ENCODE measurements around the gene NOPCHAP1.
"Not testable (repeated sequence)": the region's sequence is repeated elsewhere in the genome, so short reads cannot be mapped to it uniquely, and the experiment has no call there.

NOPCHAP1 gene

DNA sequence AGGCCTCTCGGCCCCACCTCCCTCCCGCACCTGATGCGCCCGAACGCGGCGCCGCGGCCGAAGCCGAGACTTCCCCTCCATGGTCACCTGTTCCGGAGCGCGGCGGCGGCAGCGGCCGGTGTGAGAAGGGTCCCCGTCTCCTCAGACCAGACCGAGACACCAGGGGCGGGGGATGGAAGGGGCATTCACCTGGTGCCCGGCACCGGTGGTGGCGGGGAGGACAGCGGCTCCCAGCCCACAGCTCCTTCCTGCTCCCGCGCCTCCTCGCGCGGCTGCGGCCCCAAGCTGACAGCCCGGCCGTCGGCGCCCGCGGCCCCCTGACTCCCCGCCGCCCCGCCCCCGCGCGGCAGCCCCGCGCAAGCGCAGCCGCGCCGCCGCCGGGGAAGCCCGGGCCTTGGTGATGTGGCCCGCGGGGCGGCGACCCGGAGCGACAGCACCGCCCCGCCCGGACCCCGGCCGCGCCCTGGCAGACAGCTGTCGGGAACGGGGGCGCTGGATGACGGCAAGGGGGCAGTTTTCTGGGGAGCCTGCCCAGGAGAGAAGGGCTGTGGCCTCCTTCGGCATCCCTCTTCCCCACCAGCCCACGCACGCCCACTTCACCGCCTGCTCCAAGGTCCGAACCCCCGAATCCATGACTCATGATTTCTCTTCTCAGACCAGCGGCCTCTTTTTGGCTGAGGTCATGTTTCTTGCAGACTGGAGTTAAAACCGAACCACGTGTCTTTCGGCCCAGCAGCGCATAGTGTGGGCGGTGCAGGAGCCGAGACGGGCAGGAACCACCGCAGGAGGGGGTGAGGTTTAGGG is 27.9 kb upstream of the NOPCHAP1 start, which contains the start of gene SLC41A2:
Gene SLC41A2, minus strand, starts transcription at position 290 of the 804 bp plus-strand sequence. CDS start 29,763 bp downstream, outside the sequence.
- Mint-ChIP-seq H3K4me1 (peaks cover 27% of the 10 kb centered on the region), H3K27ac (peak within 1 kb of the TSS; percentile 97), H3K4me3 (peak within 1 kb of the TSS; percentile 96), H3K27me3 (no peaks in the 10 kb centered on the region), H3K9me3 (no peaks in the 10 kb centered on the region), H3K36me3 (no peaks in the 10 kb centered on the region)
- ATAC-seq, result peak; percentile 94

DNA sequence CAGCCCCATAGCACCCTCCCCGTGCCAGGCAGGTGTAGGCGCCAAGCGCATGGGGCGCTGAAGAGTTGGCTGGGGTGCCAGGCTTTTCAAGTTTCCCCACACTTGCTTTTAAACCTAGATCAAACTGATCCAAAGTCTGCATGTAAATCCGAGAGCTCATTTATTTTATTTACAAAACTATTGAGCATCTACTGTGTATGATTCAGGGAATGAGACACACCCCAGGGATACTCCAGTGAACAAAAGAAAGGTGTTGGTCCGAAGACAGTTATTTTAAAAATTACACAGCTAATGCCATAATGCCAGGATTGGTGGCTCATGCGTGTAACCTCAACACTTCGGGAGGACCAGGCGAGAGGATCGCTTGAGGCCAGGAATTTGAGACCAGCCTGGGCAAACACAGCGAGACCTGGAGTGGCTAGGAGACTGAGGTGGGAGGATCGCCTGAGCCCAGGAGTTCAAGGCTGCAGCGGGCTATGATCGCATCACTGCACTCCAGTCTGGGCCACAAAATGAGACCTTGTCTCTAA is 27.2 kb upstream of the NOPCHAP1 start:
- H3K4me3 Mint-ChIP-seq, result peak overlapping the region; percentile 96
- no peaks in the 10 kb centered on the region for H3K9me3 Mint-ChIP-seq
- ATAC-seq, result no peak
- H3K36me3 Mint-ChIP-seq, result no peaks in the 10 kb centered on the region
- H3K27me3 Mint-ChIP-seq, result no peaks in the 10 kb centered on the region
- peaks cover 27% of the 10 kb centered on the region for H3K4me1 Mint-ChIP-seq
- peak overlapping the region; percentile 97 for H3K27ac Mint-ChIP-seq

DNA sequence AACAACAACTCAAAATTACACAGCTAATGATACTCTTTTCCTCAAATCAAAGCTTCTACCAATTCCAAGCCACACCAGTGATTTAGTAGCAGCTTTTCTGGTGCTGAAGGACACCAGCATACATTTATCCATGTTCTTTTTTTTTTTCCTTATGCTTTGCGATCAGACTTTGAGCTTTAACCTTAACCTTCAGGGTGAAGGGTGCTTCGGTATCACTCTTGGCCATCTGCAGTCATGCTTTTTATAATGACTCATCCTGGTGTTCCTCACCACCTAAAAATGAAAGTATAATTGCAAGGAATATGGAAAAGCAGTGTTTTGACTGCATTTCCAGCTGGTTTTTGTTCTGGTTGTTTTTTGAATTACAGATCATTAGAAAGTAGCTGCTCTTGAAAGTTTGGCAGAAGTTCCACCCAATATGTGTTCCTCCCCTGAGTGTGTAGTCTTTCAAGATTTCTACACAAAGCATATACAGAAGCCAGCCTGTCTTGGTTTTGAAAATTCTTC is 26.7 kb upstream of the NOPCHAP1 start:
- Mint-ChIP-seq H3K4me3 (peak overlapping the region; percentile 96), H3K9me3 (no peaks in the 10 kb centered on the region), H3K27ac (peak overlapping the region; percentile 97), H3K36me3 (no peaks in the 10 kb centered on the region), H3K27me3 (no peaks in the 10 kb centered on the region), H3K4me1 (peaks cover 27% of the 10 kb centered on the region)
- no peak for ATAC-seq

DNA sequence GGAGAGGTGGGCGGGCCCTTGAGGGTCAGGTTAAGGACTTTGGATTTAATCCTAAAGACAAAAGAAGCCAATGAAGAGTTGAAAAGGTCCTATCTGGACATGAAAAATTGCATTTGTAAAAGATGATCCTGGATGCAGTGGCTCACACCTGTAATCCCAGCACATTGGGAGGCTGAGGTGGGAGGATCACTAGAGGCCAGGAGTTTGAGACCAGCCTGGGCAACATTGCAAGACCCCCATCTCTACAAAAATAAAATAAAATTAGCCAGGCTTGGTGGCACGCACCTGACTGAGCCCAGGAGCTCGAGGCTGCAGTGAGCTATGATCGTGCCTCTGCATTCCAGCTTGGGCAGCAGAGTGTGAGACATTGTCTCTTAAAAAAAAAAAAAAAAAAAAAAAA is 25.7 kb upstream of the NOPCHAP1 start:
- H3K27me3 Mint-ChIP-seq, result no peaks in the 10 kb centered on the region
- H3K27ac Mint-ChIP-seq, result no peak overlapping the region
- no peak for ATAC-seq

DNA sequence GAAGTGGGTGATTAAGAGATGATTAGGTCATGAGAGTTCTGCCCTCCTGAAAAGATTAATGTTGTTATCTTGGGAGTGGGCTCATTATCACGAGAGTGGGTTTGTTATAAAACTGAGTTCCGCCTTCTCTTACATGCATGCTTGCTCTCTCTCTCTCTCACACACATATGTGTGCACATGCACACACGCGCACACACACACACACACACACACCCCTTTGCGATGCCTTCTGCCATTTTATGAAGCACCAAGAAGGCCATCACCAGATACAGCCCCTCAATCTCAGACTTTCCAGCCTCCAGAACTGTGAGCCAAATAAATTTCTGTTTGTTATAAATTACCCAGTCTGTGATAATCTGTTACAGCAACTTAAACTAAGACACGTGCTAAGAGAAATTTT is 22.4 kb upstream of the NOPCHAP1 start:
- Mint-ChIP-seq H3K36me3 (no peaks in the 10 kb centered on the region), H3K4me3 (no peak overlapping the region), H3K4me1 (peaks cover 36% of the 10 kb centered on the region), H3K27ac (no peak overlapping the region), H3K27me3 (no peaks in the 10 kb centered on the region), H3K9me3 (no peaks in the 10 kb centered on the region)
- ATAC-seq, result no peak

More for the DNA sequence above, 25.7 kb upstream of the NOPCHAP1 start:
- Mint-ChIP-seq H3K4me1 (peaks cover 27% of the 10 kb centered on the region), H3K36me3 (no peaks in the 10 kb centered on the region), H3K4me3 (no peak overlapping the region), H3K9me3 (no peaks in the 10 kb centered on the region)

DNA sequence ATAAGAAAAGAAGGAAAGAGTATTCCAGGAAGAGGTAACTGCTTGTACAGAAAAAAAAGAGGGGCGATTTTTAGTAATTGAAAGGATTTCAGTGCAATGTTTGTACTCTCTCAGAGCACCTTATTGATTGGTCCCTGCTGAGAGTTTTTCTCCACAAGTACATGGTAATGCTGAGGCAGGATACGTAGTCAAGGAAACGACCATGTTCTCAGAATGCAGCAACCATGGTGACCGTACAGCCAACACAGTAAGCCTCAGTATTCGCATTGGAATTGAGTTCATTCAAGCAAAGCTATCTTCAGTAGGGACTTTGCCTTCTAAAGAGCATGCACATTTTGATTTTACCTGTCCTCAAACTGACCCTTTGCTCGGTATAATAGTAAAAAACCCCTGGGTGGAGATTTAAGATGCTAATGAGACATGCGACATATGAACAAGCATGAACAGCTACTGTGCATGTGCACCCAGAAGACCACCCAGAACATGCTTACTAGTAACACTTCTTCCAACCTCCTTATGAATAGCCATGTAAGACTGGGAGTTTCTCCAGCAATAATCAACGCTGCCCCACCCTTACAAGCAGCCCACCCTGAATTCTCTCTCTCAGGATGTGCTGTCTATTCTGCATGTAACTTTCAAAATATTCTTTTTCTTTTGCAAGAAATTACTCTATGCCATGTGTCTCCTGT is 21.8 kb upstream of the NOPCHAP1 start:
- Mint-ChIP-seq H3K4me3 (no peak overlapping the region), H3K27ac (no peak overlapping the region), H3K36me3 (no peaks in the 10 kb centered on the region), H3K4me1 (peaks cover 36% of the 10 kb centered on the region), H3K9me3 (no peaks in the 10 kb centered on the region), H3K27me3 (no peaks in the 10 kb centered on the region)
- no peak for ATAC-seq

DNA sequence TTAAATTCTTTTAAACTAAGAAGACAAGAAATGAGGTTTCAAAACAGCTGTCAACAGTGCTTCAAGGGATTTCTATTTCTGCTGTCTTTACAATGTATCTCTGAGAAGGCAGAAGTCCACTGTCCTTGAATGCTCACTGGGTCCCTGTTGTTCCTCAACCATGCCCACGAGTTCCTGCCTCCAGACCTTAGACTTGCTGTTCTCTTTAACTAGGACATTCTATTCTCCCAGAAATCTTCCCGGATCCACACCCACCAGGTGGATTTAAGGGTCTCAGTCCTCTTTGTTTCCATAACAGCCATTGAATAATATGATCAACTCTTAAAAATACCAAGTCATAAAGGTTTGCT is 21.3 kb upstream of the NOPCHAP1 start:
- H3K4me1 Mint-ChIP-seq, result peaks cover 35% of the 10 kb centered on the region
- no peak for ATAC-seq
- no peak overlapping the region for H3K27ac Mint-ChIP-seq
- no peak overlapping the region for H3K4me3 Mint-ChIP-seq
- H3K36me3 Mint-ChIP-seq, result no peaks in the 10 kb centered on the region
- no peaks in the 10 kb centered on the region for H3K9me3 Mint-ChIP-seq
- H3K27me3 Mint-ChIP-seq, result no peaks in the 10 kb centered on the region

DNA sequence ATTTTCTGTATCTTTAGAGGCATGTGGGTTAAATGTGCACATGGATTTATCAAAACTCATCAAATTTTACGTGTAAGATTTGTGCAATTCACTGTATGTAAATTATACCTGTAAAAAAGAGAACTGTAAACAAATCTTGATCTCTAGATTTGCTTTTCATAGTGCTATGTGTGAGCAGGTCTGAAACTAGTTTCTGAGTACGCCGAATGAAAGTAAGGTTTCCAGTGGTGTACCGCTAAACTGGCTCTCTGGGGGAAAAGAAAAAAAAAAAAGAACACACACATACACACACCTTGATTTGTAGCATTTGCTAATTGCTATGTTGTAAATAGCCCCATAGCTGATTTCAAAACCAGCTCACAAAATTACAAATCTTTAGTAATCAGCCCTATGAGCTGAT is 19.4 kb upstream of the NOPCHAP1 start:
- H3K4me3 Mint-ChIP-seq, result peak overlapping the region; percentile 40
- ATAC-seq, result peak; percentile 93
- no peaks in the 10 kb centered on the region for H3K9me3 Mint-ChIP-seq
- H3K4me1 Mint-ChIP-seq, result peaks cover 36% of the 10 kb centered on the region
- peak overlapping the region; percentile 77 for H3K27ac Mint-ChIP-seq
- no peaks in the 10 kb centered on the region for H3K36me3 Mint-ChIP-seq
- no peaks in the 10 kb centered on the region for H3K27me3 Mint-ChIP-seq

DNA sequence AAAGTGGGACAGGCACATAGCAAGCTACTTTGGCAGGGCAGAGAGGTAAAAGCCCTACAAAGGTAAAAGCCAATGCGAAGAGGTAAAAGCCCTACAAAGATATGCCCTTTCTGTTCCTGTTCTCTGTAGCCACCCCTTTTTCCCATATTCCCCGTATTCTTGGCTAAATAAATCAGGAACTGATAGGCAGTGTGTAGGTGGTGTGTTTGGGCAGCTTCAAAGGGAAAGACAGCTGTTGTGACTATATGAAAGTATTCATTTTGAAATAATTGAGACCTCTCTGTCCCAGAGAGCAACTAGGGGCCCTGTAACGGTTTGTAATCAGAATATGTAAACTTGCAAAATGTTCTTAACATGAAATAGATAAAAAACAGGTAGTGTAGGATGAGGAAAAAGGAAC is 16.8 kb upstream of the NOPCHAP1 start:
- no peaks in the 10 kb centered on the region for H3K9me3 Mint-ChIP-seq
- H3K4me1 Mint-ChIP-seq, result peaks cover 39% of the 10 kb centered on the region
- H3K4me3 Mint-ChIP-seq, result no peak overlapping the region
- H3K36me3 Mint-ChIP-seq, result no peaks in the 10 kb centered on the region
- H3K27ac Mint-ChIP-seq, result no peak overlapping the region
- no peaks in the 10 kb centered on the region for H3K27me3 Mint-ChIP-seq
- no peak for ATAC-seq

DNA sequence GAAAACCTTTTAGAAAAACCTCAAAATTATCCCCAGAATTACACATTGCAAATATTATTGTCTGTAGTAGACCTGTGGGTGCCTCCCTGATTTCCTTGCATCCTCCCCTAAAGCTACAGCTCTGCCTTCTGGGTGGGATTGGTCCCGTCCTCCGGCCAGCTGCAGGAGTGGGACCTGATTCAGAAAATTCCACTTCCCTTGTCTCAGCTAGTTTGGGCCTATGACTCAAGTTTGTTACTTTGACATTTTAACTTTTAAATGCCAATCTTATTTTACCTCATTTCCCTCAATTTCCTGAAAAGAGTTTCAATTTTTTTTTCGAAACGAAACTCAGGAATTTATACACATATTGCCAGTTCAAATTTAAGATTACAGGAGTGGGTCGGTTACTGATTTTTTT is 14.8 kb upstream of the NOPCHAP1 start:
- H3K4me1 Mint-ChIP-seq, result peaks cover 41% of the 10 kb centered on the region
- no peaks in the 10 kb centered on the region for H3K9me3 Mint-ChIP-seq
- no peaks in the 10 kb centered on the region for H3K36me3 Mint-ChIP-seq
- no peaks in the 10 kb centered on the region for H3K27me3 Mint-ChIP-seq
- no peak for ATAC-seq
- H3K4me3 Mint-ChIP-seq, result no peak overlapping the region
- no peak overlapping the region for H3K27ac Mint-ChIP-seq

DNA sequence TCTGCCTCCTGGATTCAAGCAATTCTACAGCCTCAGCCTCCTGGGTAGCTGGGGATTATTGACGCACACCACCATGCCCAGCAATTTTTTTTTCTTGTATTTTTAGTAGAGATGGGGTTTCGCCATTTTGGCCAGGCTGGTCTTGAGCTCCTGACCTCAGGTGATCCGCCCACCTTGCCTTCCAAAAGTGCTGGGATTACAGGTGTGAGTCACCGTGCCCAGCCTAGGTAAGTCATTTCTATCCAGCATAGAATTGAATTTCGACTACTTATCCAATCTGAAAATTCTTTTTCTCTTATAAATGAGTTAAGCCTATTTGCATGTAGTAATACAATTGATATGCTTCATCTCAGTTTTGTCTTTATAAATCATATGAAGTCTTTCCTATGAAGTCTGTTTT is 12.9 kb upstream of the NOPCHAP1 start:
- Mint-ChIP-seq H3K4me1 (peaks cover 36% of the 10 kb centered on the region), H3K4me3 (no peak overlapping the region), H3K36me3 (no peaks in the 10 kb centered on the region), H3K9me3 (no peaks in the 10 kb centered on the region), H3K27me3 (no peaks in the 10 kb centered on the region), H3K27ac (no peak overlapping the region)
- no peak for ATAC-seq

DNA sequence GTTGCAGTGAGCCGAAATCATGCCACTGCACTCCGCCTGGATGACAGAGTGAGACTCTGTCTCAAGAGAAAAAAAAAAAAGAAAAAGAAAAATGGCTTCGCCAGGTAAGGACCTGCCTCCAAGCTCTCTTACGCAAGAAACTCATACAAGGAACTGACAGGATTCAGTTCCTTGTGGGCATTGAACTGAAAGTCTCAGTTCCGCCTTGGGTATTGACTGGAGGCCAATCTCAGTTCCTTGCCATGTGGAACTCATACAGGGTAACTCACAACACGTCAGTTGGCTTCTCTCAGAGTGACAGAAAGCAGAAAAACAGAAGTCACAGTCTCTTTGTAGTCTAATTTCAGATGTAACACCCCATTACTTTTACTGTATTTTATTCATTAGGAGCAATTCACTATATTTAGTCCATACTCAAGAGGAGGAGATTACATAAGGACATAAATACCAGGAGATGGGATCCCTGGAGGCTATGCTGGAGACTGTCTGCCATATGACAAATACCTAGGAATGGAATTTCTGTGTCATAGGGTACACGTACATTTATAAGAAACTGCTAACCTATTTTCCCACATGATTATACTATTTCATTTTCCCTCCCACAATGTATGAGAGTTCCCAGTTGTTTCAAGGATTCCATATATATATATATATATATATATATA is 11.4 kb upstream of the NOPCHAP1 start:
- peak overlapping the region; percentile 84 for H3K27ac Mint-ChIP-seq

DNA sequence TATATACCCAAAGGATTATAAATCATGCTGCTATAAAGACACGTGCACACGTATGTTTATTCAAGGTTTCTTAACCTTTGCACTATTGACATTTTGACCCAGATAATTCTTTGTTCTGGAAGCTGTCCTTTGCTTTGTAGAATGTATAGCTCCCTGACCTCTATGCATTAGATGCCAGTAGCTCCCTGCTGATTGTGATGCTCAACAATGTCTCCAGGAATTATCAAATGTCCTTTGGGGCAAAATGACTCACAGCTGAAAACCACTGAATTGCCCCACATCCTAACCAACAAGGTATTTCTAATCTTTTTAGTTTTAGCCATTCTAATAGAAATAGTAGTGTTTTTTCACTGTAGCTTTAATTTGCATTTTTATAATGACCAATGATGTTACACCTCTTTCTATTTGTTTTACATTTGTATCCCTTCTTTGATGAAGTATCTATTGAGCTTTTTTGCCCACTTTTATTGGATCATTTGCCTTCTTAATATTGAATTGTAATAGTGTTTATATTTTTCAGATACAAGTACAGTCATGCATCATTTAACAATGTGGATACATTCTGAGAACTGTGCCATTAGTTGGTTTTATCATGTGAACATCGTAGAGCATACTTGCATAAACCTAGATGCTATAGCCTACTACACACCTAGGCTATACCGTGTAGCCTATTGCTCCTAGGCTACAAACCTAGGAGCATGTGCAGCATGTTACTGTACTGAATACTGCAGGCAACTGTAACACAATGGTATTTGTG is 10.4 kb upstream of the NOPCHAP1 start:
- H3K36me3 Mint-ChIP-seq, result no peaks in the 10 kb centered on the region
- ATAC-seq, result no peak
- H3K4me3 Mint-ChIP-seq, result no peak overlapping the region
- no peak overlapping the region for H3K27ac Mint-ChIP-seq
- H3K27me3 Mint-ChIP-seq, result no peaks in the 10 kb centered on the region
- no peaks in the 10 kb centered on the region for H3K9me3 Mint-ChIP-seq
- H3K4me1 Mint-ChIP-seq, result peaks cover 23% of the 10 kb centered on the region

More for the DNA sequence above, 11.4 kb upstream of the NOPCHAP1 start:
- Mint-ChIP-seq H3K4me3 (peak overlapping the region; percentile 54), H3K36me3 (no peaks in the 10 kb centered on the region), H3K4me1 (peaks cover 23% of the 10 kb centered on the region), H3K9me3 (no peaks in the 10 kb centered on the region), H3K27me3 (no peaks in the 10 kb centered on the region)
- ATAC-seq, result peak; percentile 100

DNA sequence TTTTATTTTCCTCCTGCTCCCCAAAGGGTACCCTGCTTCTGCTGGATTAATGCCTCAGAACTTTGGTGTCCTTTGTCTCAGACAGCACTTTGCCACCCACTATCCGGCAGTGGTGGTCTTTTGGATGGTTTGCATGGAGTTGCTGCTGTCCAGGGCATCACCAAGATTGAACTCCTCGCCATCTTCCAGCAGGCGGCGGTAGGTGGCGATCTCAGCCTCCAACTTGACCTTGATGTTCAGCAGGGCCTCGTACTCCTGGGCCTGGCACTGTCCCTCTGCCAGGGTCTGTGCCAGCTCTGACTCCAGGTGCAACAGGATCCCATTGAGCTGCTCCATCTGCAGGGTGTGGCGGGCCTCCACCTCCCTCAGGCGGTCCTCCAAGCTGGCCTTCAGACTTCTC is 9.4 kb upstream of the NOPCHAP1 start:
- H3K9me3 Mint-ChIP-seq, result no peaks in the 10 kb centered on the region
- no peaks in the 10 kb centered on the region for H3K27me3 Mint-ChIP-seq
- H3K4me1 Mint-ChIP-seq, result peaks cover 18% of the 10 kb centered on the region
- no peaks in the 10 kb centered on the region for H3K36me3 Mint-ChIP-seq
- no peak for ATAC-seq
- no peak overlapping the region for H3K4me3 Mint-ChIP-seq
- no peak overlapping the region for H3K27ac Mint-ChIP-seq

DNA sequence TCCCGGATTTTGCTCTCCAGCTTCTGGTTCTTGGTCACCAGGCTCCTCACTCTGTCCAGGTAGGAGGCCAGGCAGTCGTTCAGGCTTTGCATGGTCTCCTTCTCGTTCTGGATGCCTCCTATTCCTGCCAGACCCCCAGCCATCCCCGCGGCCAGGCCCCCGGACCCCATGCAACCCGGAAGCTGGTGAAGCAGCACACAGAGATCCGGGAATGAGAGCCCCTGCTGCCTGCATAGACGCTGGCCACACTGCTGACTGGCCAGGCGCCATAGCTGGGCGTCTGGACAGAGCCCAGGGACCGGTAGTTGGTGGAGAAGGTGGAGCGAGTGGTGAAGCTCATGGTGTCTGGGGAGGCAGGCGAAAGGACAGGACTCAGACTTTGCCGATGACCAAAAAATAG is 8.4 kb upstream of the NOPCHAP1 start:
- not testable (repeated sequence) for H3K27me3 Mint-ChIP-seq

More for the DNA sequence above, 8.4 kb upstream of the NOPCHAP1 start:
- not testable (repeated sequence) for H3K9me3 Mint-ChIP-seq, ATAC-seq, H3K36me3 Mint-ChIP-seq, H3K27ac Mint-ChIP-seq, H3K4me3 Mint-ChIP-seq
- H3K4me1 Mint-ChIP-seq, result peaks cover 18% of the 10 kb centered on the region
